HFFc6 (cell line): ENCODE data around the gene SH2D4B. TPM values are rescaled to one million over a fixed set of nuclear protein-coding genes. Genes with fewer than 3 reads are reported as not detected.

Source experiments
- DNase-seq: peaks from one replicate; pipeline ENCODE4 v3.0.0-alpha.2; 2018
- H3K27ac Mint-ChIP-seq: 2 replicates; pipeline ENCODE4 v1.8.0; 2020; ENCODE audit warnings: mild to moderate bottlenecking, mixed read lengths
- H3K27me3 Mint-ChIP-seq: 2 replicates; pipeline ENCODE4 v1.8.0; 2021; ENCODE audit warnings: mild to moderate bottlenecking, moderate library complexity, mixed read lengths; ENCODE audit not compliant: insufficient read depth
- H3K36me3 Mint-ChIP-seq: 2 replicates; pipeline ENCODE4 v1.8.0; 2021; ENCODE audit warnings: low read depth, mixed read lengths
- H3K4me1 Mint-ChIP-seq: 2 replicates; pipeline ENCODE4 v1.8.0; 2020; ENCODE audit warnings: low read depth, mixed read lengths
- H3K4me3 Mint-ChIP-seq: 2 replicates; pipeline ENCODE4 v1.8.0; 2020; ENCODE audit warnings: mild to moderate bottlenecking, moderate library complexity, mixed read lengths
- H3K9me3 Mint-ChIP-seq: 2 replicates; pipeline ENCODE4 v1.8.0; 2020; ENCODE audit warnings: mild to moderate bottlenecking, mixed read lengths
- total RNA-seq, 6 experiments: library from RNA; stranded (reverse); fragmentation: NEBNext Ultra II Directional; extraction: Animal tissue kit (Norgen Biotek cat#: 25700); gene quantifications; 2 replicates in 1 of 6; 3 replicates in 5 of 6; pipeline ENCODE4 v1.2.3, GENCODE V29; 2021
- TF ChIP-seq, protein P1 (sequence below): fragments of 200-600 bp; sonication (generic); IDR thresholded peaks from 2 replicates; pipeline ENCODE4 v1.5.0; 2021; ENCODE audit warnings: antibody characterized with exemption, mild to moderate bottlenecking

Gene SH2D4B
- total RNA-seq, 6 experiments from 2014 or later = not detected

DNA sequence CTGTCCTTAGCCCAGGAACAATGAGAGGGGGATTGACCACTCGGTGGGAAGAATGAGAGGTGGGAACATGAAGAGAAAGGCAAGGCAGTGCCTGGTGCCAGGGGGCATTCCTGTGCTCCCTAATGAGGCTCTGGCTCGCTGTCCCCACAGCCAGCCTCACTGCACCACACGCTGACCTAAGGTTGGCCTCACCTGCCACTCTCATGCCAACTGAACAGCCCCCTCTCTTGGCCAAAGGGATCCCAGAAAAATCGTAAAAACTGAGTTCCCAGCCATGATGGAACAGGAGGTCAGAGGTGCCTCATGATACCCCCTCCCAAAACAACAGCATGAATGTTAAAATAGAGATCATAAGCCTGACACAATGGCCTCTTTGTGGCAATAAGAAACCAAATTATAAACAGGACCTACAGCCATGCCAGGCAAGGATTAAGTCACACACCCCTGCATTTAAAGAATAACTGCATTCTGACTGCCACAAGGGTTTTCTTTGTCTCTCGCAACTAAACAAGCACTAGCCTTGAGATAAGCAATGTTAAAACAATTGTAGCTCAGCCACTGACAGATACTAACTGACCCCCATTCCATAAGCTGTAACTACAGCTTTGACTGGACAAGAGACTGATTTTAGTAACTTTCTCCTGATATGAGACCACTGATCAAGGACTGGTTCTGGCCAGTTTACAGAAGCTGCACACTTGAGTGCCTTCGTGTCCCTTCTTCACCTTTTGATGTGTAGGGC is 149.2 kb downstream of the SH2D4B start:
- TF ChIP-seq, protein P1, sequence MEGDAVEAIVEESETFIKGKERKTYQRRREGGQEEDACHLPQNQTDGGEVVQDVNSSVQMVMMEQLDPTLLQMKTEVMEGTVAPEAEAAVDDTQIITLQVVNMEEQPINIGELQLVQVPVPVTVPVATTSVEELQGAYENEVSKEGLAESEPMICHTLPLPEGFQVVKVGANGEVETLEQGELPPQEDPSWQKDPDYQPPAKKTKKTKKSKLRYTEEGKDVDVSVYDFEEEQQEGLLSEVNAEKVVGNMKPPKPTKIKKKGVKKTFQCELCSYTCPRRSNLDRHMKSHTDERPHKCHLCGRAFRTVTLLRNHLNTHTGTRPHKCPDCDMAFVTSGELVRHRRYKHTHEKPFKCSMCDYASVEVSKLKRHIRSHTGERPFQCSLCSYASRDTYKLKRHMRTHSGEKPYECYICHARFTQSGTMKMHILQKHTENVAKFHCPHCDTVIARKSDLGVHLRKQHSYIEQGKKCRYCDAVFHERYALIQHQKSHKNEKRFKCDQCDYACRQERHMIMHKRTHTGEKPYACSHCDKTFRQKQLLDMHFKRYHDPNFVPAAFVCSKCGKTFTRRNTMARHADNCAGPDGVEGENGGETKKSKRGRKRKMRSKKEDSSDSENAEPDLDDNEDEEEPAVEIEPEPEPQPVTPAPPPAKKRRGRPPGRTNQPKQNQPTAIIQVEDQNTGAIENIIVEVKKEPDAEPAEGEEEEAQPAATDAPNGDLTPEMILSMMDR = no peak
- H3K36me3 Mint-ChIP-seq = no peaks in the 10 kb centered on the region
- no peaks in the 10 kb centered on the region for H3K9me3 Mint-ChIP-seq
- no peak overlapping the region for H3K27ac Mint-ChIP-seq
- H3K4me1 Mint-ChIP-seq = no peaks in the 10 kb centered on the region
- H3K4me3 Mint-ChIP-seq = no peak overlapping the region
- peaks cover 9% of the 10 kb centered on the region for H3K27me3 Mint-ChIP-seq
- DNase-seq = no peak

DNA sequence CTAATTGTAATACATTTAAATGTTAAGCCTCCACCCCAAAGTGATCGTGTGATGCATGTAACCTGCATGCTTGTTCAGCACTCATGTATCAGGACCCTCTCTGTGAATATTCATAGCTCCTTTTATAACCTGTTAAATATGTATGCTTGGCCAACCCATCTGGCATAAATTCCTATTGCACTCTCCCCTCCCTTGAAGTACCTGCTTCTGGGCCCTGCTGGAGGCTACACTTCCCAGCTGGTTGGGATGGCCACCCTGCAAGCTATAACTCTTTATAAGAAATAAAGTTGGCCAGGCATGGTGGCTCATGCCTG is 149.7 kb downstream of the SH2D4B start:
- no peaks in the 10 kb centered on the region for H3K36me3 Mint-ChIP-seq
- TF ChIP-seq, protein P1 = no peak
- DNase-seq = no peak
- H3K4me3 Mint-ChIP-seq = no peak overlapping the region
- H3K27me3 Mint-ChIP-seq = peaks cover 10% of the 10 kb centered on the region
- H3K4me1 Mint-ChIP-seq = no peaks in the 10 kb centered on the region
- no peaks in the 10 kb centered on the region for H3K9me3 Mint-ChIP-seq
- no peak overlapping the region for H3K27ac Mint-ChIP-seq

GRCh38 chr10:80690434-80690833 is 152.7 kb downstream of the SH2D4B start:
- no peaks in the 10 kb centered on the region for H3K4me1 Mint-ChIP-seq
- no peaks in the 10 kb centered on the region for H3K36me3 Mint-ChIP-seq
- H3K27ac Mint-ChIP-seq = no peak overlapping the region
- H3K4me3 Mint-ChIP-seq = no peak overlapping the region
- no peak for DNase-seq
- peaks cover 13% of the 10 kb centered on the region for H3K27me3 Mint-ChIP-seq
- H3K9me3 Mint-ChIP-seq = no peaks in the 10 kb centered on the region
- TF ChIP-seq, protein P1 = no peak

GRCh38 chr10:80691441-80691840 is 153.7 kb downstream of the SH2D4B start:
- Mint-ChIP-seq H3K36me3 (no peaks in the 10 kb centered on the region), H3K27ac (no peak overlapping the region), H3K9me3 (no peaks in the 10 kb centered on the region), H3K4me1 (no peaks in the 10 kb centered on the region), H3K27me3 (peaks cover 10% of the 10 kb centered on the region), H3K4me3 (no peak overlapping the region)
- DNase-seq = no peak
- TF ChIP-seq, protein P1 = no peak

- no peak overlapping the region for H3K4me3 Mint-ChIP-seq
- H3K27ac Mint-ChIP-seq = no peak overlapping the region
- peaks cover 10% of the 10 kb centered on the region for H3K27me3 Mint-ChIP-seq
- TF ChIP-seq, protein P1 = no peak
- DNase-seq = no peak
- H3K4me1 Mint-ChIP-seq = no peaks in the 10 kb centered on the region
- H3K9me3 Mint-ChIP-seq = no peaks in the 10 kb centered on the region
- no peaks in the 10 kb centered on the region for H3K36me3 Mint-ChIP-seq
These were observed 155.9 kb downstream of the SH2D4B start for GRCh38 chr10:80693565-80693964.

DNA sequence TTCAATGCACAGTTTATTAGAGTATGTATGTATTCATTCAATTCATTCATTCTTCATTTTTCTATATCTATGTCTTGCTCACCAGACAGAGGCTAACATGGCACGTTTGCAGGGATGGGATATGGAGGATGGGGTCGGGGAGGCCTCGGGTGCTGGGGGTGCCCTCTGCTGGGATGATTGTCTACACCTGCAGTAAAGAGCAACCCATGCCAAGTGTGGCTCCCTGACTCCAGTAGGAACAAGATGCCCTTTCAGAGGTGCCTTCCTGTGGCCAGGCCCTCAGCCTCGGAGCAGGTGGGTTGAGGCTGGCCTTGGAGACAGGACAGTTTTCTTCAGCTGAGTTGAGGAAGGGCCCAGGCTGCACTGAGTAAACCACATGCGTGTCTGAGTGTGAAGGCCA is 157.2 kb downstream of the SH2D4B start:
- H3K4me1 Mint-ChIP-seq = no peaks in the 10 kb centered on the region
- H3K4me3 Mint-ChIP-seq = no peak overlapping the region
- H3K36me3 Mint-ChIP-seq = no peaks in the 10 kb centered on the region
- TF ChIP-seq, protein P1 = no peak
- no peak for DNase-seq
- H3K27ac Mint-ChIP-seq = no peak overlapping the region
- H3K27me3 Mint-ChIP-seq = peaks cover 10% of the 10 kb centered on the region
- no peaks in the 10 kb centered on the region for H3K9me3 Mint-ChIP-seq
